ENCODE results near the gene PPP1R3E.
A peak's percentile ranks its signal among the peaks of the same experiment; 100 is the strongest.
"Not testable (repeated sequence)": the region's sequence is repeated elsewhere in the genome, so short reads cannot be mapped to it uniquely, and the experiment has no call there.

The PPP1R3E gene, protein sequence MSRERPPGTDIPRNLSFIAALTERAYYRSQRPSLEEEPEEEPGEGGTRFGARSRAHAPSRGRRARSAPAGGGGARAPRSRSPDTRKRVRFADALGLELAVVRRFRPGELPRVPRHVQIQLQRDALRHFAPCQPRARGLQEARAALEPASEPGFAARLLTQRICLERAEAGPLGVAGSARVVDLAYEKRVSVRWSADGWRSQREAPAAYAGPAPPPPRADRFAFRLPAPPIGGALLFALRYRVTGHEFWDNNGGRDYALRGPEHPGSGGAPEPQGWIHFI

DNA sequence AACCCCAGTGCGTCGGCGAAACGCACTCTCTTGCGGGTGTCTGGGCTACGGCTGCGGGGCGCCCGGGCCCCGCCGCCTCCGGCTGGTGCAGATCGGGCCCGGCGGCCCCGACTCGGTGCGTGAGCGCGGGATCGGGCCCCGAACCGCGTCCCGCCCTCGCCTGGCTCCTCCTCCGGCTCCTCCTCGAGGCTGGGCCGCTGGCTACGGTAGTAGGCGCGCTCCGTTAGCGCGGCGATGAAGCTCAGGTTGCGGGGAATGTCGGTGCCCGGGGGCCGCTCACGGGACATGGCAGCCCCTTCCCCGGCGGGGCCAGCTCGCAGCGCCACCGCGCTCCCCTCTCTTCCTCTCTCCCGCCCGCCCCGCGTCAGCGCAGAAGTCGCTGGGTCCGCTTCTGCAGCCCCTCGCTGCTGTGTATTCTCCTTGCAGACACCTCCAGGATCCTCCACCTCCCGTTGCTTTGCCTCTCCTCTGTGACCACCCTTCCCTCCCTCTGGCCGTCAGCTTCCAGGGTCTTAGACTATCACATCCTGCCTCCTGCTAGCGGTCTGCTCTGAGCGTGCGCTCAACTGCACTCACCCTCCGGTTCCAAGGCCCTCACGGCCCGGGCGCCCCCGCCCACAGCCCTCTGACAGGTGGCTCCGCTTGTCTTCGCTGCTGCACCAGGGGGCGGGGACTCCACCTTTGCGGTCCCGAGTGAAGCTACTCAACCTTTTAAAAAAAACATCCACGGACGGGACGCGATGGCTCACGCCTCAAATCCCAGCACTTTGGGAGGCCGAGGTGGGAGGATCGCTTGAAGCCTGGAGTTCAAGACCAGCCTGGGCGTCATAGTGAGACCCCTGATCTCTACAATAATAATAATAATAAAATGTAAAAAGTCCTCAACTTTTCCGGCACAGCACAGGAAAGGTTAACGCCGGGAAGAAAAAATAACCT lies at the start of gene PPP1R3E:
TSS of gene PPP1R3E (minus strand) at position 570 of the 936 bp plus-strand sequence. CDS start at position 287, 283 bp downstream.
- peak; percentile 89 for DNase-seq

DNA sequence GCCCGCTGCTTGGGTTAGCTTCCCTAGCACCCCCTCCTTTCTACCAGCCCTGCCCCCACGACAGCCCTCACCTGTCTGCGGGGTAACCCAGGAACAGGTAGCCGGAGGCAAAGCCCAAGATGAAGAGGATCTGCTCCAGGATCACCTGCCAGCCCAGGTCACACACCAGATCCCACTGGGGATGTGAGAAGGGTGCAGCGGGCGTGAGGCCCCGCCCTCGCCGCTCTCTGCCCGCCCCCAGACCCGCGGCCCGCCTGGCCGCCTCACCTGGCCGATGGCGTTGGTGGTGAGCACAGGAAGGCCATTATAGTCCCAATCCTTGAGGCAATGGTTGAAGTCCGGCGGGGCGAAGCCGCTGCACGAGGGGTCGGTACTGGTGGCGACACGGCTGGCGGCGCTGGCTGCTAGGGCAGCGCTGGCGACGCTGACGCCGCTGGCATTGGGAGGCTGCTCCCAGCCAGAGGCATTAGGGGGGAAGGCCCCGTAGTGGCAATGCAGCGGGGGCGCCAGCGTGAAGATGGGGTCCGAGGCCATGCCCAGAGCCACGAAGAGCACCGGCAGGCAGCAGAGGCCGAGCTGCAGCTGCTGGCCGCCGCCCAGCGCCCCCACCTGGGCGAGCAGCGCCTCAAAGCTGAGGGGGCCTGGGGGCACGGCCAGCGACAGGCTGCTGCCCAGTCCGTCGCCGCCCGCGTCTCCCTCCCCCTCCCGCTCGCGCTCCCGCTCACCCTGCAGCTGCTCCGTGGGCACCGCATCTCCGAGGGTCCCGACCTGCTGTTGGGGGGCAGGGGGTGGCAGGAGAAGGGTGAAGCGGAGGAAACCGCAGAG lies 49.2 kb upstream of the PPP1R3E start:
- DNase-seq: no peak

DNA sequence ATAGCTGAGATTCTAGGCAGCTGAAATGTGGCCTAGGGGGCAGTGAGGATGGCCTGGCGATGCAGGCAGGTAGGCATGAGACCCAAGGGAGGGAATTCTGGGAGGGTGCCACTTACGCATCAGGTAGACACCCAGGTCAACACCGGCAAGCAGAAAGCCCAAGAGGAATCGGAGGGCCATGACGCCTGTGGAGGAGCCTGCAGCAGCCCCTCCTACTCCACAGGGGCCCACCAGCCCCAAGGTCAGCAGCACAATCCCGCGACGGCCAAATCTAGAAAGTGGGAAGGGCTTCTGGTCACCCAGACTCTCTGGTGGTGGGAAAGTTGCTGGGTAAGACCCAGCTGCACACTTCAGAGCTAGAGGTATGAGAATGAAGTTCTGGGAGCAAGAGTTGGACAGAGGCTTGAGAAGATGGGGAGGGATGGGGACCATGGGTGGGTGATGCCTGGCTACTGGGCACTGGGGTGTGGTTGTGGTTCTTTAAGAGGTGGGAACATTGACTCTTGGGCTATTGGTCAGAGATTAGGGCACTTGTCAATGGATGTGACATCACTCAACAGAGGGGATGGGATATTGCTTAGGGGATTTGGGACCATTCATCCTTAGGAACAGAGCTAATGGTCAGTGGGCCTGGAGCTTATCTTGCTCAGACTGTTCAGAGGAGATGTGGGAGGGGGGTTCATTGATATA lies 46.6 kb upstream of the PPP1R3E start:
- DNase-seq: no peak

DNA sequence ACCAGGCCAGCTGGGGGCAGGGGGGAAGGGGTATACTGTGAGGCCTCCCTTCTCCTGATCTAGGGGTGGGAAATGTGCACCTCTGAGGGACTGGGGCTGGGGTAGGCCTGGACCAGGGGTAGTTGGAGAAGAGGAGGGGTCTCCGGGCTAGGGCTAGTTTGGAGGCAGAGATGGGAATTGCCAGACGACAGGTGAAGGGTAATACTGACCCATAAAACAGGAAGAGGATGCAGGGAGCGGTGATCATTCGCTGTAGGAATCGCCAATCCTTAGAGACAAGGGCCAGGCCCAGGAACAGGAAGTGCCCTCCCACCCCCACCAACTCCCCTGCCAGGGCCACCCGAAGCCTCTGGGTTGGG lies 45.6 kb upstream of the PPP1R3E start:
- DNase-seq: no peak

DNA sequence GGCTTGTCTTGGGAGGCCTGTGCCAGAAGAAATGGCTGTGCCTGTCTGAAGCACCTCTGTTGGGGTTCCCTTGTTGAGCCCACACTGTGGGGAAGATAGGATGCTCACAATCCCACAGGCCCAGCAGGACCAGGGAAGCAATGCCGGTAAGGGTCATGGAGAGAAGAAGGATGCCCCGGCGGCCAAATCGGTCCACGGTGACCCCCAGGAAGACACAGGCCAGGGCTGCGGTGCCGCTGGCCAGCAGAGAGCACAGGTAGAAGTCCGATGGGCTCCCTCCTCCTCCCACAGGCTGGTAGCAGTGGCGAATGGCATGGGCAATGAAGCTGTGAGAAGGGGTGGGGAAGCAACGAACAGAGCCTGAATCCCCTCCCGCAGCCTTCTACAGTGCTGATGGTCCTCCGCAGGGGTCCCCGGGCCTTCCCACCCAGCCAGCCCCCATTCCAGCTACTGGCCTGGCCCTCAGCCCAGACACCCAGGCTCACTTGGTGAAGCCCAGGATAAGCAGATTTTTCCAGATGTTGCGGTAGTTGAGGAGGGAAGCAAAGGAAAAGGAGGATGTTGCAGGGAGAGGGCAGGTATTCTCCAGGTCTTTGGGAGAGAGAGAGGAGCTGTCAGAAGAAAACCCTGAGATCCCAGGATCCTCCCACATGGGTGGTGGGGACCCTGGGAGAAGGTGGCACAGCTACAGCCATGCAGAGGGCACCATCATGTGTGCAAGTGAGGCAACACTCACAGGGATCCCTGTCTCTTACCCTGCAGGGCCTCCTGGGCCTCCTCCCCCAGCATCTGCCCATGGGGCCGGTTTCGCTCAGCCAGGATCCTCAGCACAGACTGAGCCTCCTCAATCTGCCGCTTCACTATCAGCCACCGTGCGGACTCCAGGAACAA lies 45.0 kb upstream of the PPP1R3E start:
- DNase-seq: no peak

DNA sequence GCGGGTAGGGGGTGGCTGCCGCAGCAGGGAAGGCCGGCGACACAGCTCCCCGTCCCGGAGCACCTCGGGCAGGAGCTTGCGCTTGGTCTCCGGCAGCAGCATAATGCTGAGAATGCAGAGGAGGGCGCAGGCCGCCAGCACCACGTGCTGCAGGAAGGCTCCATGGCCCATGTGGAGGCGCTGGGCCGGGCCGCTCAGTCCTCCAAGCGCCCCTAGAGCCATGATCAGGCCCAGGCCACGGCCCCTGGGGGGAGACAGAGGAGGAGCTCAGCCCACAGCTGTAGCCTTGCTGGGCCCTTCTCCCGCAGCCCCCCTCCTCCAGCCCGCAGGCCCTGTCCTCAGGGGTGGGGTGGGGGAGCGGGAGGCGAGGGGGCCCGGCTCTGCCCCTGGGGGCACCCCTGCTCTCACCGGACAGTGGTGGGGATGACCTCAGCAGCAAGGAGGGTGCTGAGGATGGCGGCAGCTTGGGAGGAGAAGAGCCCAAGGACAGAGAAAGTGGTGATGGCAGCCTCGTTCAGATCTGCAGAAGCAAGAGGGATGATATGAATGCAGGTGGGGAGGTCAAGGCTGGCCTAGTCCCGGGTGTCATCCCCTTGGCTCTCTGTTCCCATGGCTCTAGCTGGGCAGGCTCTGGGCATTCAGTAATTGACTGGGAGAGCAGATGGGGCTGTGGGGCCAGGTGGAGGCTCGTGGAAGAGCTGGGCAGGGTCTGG lies 44.2 kb upstream of the PPP1R3E start:
- DNase-seq: no peak

DNA sequence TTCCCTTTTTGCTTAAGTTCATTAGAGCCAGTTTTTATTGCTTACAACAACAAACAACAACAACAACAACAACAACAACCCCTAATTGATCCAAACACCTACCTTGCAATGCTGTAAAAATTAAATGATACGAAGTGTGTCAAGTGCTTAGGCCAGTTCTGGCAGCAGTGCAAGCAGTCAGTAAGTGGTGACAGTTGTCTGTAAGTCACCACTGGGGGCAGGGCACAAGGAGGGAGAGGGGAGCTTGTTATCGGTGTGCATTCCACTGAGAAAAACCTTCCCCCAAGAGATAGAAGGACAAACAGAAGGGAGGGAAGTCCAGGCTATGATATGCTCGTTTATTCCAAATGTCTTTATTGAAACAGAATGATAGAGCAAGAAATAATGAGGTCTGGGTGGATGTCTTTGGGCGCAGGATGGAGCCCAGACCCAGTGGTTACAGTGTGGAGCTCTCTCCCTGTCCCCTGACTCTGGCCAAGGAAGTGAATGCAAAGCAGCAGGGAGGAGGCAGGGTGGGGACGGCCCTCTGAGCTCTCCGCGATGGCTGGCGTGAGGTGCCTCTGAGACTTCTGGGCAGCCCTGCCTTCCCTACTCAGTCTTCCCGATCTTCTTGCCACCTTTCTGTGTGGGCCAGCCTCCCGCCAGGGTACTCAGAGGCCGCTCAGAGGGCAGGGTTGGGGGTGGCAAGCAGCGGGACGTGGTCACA lies 43.5 kb upstream of the PPP1R3E start:
- no peak for DNase-seq

DNA sequence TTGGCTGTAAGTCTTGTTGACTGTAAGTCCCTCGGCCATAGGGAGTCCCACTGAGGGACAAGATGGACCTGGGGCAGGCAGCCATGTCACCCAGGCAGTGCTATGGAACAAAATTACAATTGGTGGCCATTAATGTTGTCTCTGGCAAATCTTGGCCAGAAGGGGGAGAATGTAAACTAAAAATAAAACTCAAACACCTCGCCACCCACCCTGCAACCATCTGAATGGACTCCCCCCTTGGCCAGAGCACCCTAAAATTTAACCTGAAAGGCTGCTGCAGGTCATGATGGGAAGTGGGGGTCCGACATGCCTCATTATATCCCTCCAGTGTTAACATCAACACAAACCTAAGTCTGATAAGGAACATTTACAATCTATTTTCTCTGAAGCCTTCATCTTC lies 41.8 kb upstream of the PPP1R3E start:
- no peak for DNase-seq

DNA sequence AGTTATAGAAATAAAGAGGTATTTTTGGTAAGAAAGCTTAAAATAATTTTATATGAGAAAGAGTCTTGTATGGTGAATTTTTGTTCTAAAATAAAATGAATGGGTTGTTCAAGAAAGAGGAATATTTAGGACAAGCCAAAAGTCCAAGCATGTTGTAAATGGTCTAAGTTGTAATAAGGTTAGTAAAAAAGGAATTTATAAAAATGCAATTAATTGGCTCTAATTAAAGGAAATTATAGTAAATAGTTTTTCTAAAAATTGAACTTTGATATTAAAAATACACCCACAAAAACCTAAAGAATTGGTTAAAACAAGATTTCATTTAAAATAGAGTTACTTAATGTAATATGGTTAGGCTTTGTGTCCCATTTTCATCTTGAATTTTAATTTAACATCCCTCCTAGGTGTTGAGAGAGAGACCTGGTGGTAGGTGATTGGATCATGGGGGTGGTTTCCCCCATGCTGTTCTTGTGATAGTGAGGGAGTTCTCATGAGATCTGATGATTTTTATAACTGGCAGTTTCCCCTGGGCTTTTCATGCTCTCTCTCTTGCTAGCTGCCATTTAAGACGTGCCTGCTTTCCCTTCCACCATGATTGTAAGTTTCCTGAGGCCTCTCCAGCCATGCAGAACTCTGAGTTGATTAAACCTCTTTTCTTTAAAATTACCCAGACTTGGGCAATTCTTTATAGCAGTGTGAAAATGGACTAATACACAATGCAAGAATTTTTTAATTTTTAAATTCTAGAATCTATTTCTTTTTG lies 37.0 kb upstream of the PPP1R3E start:
- DNase-seq: no peak

DNA sequence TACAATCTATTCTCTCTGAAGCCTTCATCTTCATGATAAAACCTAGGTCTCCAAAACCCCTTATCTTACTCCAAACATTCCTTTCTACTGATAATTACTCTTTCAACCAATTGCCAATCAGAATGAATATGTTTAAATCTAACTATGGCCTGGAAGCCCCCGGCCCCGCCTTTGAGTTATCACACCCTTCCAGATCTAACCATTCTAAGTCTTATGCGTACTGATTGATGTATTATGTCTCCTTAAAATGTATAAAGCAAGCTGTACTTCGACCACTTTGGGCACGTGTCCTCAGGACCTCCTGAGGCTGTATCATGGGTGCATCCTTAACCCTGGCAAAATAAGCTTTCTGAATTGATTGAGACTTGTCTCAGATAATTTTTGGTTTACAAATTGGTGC lies 33.0 kb upstream of the PPP1R3E start:
- DNase-seq: no peak

DNA sequence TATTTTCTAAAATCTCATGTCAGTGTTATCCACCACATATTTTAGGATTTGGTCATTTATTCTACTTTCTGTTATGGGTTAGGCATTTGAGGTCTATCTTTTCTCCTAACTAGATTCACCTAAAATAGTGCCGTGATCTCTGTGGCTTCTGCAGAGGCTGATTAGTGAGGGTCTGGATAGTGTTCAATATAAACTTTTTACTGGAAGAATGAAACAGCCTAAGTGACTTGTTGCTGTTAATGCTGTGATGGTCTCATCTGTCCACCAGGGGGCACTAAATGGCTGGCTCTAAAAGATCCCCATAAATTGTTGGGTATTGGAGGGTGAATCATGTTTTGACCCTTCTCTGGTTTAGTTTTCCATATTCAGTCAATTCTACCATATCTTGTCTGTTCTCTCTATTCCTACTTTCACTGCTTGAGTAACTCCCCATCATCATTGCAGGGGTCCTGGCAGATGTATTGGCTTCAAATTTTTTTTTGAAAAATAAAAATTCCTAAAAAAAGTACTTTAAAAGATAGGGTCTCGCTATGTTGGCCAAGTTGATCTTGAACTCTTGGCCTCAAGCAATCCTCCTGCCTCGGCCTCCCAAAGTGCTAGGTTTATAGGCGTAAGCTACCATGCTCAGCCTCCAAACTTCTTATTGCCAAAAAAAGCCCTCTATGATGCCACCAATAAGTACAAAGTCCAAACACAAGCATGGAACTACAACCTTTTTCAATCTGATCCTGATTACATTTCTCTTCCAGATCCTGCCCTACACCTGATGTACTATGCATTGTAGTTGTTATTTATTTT lies 25.5 kb upstream of the PPP1R3E start:
- DNase-seq: peak; percentile 71

DNA sequence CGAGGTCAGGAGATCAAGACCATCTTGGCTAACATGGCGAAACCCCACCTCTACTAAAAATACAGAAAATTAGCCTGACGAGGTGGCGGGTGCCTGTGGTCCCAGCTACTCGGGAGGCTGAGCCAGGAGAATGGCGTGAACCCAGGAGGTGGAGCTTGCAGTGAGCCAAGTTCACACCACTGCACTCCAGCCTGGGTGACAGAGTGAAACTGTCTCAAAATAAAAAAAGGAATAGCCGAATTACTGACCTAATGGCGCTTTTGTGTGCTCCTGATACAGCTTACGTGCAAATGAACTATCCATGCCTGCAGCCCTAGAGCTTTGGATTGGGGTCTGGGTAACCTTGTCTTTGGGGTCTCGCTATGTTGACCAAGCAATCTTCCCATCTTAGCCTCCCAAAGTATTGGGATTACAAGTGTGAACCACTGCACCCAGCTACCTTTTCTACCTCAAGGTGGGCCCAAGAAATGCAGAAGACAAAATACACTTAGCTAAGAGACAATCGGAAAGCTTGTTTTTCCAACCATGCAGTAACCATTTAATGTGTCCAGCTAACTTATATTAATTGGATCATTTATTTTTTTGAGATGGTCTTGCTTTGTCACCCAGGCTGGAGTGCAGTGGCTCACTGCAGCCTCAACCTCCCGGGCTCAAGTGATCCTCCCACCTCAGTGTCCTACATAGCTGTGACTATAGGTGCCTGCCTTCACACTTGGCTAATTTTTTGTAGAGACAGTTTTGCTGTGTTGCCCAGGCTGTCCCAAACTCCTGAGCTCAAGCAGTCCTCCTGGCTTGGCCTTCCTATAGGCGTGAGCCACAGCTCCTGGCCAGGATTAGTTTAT lies 24.1 kb upstream of the PPP1R3E start:
- DNase-seq: no peak

DNA sequence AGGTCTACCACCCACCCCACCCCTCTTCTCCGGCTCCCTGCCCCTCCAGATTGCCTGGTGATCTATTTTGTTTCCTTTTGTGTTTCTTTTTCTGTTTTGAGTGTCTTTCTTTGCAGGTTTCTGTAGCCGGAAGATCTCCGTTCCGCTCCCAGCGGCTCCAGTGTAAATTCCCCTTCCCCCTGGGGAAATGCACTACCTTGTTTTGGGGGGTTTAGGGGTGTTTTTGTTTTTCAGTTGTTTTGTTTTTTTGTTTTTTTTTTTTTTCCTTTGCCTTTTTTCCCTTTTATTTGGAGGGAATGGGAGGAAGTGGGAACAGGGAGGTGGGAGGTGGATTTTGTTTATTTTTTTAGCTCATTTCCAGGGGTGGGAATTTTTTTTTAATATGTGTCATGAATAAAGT lies 23.1 kb upstream of the PPP1R3E start:
- DNase-seq: not testable (repeated sequence)

DNA sequence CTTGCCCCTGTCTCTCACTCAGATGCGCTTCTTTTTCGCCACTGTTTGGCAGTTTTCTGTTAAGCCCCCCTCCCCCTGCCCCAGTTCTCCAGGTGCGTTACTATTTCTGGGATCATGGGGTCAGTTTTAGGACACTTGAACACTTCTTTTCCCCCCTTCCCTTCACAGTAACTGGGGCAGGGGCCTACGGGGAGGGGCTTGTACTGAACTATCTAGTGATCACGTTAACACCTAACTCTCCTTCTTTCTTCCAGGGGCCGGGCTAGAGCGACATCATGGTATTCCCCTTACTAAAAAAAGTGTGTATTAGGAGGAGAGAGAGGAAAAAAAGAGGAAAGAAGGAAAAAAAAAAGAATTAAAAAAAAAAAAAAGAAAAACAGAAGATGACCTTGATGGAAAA lies 22.3 kb upstream of the PPP1R3E start:
- DNase-seq: no peak

DNA sequence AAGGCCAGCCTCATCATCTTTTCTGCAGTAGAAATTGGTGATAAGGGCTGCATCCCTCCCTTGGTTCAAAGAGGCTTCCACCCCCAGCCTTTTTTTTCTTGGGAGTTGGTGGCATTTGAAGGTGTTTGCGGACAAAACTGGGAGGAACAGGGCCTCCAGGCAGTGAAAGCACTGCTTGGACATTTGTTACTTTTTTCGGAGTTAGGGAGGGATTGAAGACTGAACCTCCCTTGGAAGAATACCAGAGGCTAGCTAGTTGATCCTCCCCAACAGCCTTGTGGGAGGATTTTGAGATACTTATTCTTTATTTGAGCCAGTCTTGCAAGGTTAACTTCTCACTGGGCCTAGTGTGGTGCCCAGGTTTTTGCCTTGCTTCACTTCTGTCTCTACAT lies 21.8 kb upstream of the PPP1R3E start:
- no peak for DNase-seq

DNA sequence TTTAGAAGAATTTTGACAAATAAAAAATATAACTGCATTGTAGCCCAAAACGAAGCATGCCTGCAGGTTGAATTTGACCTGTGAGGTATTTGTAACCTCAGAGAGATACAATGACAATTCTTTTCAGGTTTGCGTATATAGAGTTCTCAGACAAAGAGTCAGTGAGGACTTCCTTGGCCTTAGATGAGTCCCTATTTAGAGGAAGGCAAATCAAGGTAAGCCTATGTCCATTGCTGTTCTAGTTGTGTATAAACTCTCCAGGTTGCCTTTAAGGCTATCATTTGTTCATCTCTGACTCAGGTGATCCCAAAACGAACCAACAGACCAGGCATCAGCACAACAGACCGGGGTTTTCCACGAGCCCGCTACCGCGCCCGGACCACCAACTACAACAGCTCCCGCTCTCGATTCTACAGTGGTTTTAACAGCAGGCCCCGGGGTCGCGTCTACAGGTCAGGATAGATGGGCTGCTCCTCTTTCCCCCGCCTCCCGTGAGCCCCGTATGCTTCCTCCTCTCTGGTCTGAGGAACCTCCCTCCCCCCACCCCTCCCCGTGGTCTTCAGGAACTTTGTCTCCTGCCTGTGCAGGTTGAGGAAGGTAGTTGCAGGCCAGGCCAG lies 21.3 kb upstream of the PPP1R3E start:
- no peak for DNase-seq

Measured in NCI-H345 (cell line).